Stimulated activated CD8-positive, alpha-beta memory T cell treated with anti-CD3 and anti-CD28 coated beads, Interleukin-12 subunit alpha, Interleukin-12 subunit beta, amount 100 ng/mL, for 24 hours (primary cell): ENCODE measurements around the gene TRUB2.
"Not testable (repeated sequence)": the region's sequence is repeated elsewhere in the genome, so short reads cannot be mapped to it uniquely, and the experiment has no call there.

Experiments
- DNase-seq: peaks from one replicate; pipeline ENCODE4 v3.0.0-alpha.2; 2020; ENCODE audit errors: extremely low read depth

TRUB2 gene

DNA sequence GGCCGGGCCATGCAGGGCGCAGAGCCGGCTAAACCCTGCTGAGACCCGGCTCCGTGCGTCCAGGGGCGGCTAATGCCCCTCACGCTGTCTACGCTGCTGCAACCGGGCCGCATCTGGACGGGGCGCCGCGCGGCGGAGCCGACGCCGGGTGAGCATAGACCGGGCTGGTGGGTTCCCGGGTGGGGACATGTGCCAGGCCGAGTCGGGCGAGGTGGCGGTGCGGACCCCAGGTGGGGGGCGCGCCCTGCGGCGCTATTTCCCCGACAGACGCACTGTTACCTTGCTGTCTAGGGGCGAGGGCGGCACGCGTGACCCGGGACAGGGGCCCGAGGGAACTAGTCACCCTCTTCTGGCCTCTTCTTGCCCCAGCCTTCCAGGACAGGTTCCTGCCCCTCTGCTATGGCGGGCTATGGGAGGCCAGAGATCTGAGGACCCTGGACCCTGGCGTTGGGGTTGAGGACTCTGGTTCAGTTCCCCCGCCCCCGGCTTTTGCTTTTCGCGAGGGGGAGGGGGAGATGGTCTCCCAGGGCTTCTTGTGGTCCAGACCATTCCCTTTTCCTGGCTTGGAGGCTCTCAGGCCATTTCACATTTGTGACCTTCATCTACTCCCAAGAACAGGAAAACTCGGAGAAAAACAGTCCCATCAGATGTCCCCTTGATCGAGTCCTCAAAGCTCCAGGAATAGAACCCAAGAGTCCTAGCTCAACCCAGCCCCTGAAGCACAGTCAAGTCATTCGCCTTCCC is 18.6 kb upstream of the TRUB2 start:
- DNase-seq: no peak

DNA sequence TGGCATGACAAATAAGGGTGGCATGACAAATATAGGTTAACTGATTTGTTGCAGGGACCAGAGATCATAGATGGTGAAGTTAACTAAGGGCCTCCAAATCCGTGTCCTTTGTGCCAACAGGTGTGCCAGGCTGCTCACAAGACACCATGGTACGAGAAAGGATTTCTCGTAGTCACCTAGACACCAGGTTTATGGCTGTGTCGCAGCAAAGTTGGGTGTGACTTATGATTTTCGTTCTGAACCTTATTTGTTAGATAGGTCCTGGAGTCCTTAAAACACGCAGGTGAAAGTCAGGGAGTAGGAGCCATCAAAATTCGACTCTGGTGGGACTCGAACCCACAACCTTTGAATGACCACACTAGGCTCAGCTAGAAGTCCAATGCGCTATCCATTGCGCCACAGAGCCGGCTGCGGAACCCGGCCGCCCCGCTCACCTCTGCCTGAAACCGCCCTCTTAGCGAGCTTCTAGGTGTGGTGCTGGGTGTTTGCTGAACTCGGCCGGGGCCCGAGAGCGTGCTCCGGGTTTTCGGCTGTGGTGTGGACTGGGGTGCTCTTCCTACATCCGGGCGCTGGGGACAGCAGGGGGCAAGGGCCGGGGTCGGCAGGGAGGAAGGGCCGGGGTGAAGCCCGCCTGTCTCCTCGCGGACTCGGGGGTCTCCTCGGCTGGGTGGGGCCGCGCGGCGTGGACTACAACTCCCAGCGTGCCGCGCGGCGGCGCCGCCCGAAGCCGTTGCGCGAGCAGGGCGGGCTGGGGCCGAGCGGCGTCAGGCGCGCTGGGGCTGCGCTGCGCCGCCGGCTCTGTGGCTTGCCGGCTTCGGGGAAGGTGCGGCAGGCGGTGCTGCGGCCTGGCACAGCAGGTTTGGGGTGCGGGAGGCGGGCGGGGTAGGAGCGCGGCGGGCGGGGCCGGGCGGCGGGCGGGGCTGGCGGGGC is 17.8 kb upstream of the TRUB2 start, which contains the start of gene SLC27A4:
Gene SLC27A4, plus strand, starts transcription at position 767 of the 930 bp plus-strand sequence. CDS start 2,606 bp downstream, outside the sequence.
- peak; percentile 39 for DNase-seq

DNA sequence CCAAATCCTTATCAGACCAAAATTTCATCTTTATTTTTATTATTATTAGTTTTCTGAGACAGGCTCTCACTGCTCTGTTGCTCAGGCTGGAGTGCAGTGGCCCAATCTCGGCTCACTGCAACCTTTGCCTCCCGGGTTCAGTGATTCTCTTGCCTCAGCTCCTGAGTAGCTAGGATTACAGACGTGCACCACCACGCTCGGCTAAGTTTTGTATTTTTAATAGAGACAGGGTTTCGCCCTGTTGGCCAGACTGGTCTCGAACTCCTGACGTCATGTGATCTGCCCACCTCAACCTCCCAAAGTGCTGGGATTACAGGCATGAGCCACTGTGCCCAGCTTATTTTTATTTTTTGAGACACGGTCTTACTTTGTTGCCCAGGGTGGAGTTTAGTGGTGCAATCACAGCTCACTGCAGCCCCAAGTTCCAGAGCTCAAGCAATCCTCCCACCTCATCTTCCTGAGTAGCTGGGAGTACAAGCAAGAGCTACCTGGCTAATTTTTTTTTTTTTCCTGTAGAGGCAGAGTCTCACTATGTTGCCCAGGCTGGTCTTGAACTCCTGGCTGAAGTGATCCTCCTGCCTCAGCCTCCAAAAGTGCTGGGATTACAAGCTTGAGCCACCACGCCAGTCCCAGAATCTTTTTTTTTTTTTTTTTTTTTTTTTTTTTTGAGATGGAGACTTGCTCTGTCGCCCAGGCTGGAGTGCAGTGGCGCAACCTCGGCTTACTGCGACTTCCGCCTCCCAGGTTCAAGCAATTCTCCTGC is 16.8 kb upstream of the TRUB2 start:
- not testable (repeated sequence) for DNase-seq

DNA sequence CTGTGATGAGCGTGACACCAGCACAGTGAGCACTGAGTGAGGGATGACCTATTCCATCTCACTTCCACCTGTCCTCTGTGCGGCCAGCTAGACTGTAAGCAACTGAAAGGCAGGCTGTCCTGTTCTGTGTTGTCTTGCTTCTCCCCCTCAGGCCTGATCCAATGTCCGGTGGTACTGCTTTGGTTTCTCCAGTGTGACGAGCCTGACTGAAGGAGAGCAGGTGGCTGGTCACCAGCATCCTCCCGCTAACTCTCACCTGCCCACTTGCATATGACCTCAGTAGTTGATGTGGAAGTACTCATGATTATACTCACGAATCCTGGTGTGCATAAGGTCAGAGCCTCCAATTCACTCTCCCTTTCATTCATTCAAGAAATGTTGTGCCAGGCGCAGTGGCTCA is 15.7 kb upstream of the TRUB2 start:
- no peak for DNase-seq

DNA sequence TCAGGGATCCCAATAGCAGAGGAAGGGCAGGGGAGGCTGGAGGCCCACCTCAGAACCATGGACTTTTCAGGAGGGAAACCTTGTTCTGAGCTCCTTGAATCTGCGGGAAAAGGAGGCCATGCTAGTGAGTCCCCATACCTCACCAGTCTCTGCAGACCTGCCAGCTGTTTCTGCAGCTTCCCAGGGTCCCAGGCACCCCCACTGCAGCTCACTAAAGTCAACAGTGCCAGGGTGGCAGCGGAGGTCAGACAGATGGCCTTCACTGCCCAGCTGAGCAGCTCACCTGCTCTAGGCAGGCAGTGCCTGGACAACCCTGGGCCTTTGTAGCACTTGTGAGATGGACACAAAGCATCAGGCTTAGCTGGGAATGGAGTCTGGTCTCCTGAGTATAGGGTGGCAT is 13.7 kb upstream of the TRUB2 start:
- DNase-seq: no peak

DNA sequence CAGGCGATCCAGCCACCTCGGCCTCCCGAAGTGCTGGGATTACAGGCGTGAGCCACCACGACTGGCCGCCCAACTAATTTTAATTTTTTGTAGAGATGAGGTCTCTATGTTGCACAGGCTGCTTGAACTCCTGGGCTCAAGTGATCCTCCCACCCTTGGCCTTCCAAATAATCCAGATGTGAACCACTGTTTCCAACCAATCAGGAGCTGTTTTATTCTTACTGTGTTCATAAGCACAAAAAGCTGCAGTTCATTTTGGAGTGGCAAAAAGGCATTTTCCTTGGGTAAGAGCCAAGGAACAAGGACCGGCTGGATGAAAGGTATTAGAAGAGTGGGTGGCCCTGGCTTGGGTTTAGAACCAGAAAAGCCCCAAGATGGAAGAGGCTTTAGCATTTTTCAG is 12.9 kb upstream of the TRUB2 start:
- no peak for DNase-seq

DNA sequence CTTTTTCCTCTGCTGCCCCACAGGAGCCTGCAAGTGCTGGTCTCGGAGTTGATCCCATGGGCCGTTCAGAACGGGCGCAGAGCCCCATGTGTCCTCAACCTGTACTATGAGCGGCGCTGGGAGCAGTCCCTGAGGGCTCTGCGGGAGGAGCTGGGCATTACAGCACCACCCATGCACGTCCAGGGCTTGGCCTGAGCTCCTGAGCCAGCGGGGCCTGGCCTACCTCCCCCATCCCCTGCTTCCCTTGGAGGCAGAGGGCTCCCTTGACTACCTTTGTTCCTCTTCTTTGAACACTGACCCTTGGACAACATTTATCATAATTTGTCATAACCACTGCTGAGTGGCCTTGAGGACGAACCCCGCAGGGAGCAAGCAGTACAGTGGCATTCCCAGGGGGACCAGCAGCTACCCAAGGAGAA is 11.2 kb upstream of the TRUB2 start:
- DNase-seq: no peak

DNA sequence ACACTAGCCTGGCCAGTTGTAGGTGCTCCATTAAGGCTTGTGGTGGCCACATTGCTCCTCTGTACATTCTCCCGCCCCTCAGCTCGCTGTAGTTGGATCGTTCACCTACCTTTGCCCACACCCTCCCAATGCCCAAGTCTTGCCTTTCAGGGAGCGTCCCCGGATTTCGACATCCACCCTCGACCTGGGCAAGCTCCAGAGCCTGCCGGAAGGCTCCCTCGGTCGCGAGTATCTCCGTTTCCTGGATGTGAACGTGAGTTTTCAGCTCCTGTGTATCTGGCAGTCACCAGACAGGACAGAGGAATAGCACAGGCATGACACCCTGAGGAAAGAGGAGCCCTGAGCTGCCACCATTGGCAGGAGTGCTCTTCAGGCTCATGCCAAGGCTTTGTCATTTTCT is 3.4 kb upstream of the TRUB2 start:
- no peak for DNase-seq

DNA sequence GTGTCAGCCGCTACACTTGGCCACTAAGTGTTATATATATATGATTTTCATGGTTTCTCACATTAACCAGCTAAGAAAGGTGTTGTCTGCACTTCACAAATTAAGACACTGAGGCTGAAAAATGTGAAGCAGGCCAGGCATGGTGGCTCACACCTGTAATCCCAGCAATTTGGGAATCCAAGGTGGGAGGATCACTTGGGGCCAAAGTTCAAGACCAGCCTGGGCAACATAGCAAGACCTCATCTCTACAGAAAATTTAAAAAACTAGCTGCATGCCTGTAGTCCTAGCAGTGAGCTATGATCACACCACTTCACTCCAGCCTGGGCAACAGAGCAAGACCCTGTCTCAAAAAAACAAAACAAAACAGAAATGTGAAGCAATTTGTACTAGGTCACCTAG is 2.2 kb upstream of the TRUB2 start:
- DNase-seq: no peak

DNA sequence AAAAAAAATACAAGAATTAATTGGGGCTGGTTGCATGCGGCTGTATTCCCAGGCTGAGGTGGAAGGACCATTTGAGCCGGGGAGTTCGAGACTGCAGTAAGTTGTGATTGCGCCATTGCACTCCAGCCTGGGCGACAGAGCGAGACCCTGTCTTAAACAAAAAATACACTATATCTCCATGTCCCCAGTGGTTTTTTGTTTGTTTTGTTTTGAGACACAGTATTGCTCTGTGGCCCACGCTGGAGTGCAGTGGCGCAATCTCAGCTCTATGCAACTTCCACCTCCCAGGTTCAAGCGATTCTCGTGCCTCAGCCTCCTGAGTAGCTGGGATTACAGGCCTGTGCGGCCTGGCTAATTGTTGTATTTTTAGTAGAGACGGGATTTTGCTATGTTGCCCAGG is 1.5 kb upstream of the TRUB2 start:
- no peak for DNase-seq

DNA sequence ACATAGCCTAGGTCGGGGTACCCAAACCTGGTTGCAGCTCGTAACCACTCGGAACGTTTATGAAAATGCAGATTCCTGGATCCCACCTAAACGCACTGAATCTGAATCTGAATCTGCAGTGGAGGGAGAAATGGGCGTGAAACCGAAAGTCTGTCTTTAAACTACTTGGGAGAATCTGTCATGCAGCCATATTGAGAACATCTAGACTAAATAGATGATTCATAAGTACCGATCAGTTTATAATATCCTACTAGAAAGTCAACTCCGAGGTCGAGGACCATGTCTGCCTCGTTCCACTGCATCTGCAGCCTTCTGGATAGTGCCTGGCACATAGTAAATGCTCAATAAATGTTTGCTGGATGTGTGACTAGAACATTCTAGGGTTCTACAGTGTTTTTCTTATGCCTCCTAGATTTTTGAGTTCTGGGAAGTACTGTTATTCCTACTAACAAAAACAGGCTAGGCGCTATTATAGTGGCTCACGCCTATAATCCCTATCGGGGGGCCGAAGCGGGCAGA is 1.0 kb upstream of the TRUB2 start:
- DNase-seq: no peak

DNA sequence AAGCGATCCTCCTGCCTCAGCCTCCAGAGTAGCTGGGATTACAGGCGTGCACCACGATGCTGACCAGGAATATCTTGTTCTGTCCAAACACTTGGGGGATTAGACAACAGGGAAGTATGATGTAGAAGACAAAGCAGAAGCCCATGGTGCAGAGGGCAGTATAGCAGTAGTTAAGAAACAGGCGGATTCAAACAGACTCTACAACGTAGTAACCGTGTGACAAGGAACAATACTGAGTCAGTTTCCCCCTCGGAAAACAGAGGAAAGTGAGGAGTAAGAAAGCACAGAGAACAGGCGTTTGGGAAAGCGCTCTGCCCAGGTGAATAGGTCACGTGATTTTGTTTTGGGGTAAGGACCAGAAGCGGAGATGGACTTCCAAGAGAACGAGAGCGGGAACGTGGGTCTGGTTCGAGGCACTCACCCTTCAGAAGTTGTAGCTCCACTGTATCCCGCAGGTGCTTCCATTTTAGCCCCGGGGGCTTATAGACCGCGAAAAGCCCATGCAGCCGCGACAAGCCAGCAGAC is 306 bp downstream of the TRUB2 start:
- no peak for DNase-seq

DNA sequence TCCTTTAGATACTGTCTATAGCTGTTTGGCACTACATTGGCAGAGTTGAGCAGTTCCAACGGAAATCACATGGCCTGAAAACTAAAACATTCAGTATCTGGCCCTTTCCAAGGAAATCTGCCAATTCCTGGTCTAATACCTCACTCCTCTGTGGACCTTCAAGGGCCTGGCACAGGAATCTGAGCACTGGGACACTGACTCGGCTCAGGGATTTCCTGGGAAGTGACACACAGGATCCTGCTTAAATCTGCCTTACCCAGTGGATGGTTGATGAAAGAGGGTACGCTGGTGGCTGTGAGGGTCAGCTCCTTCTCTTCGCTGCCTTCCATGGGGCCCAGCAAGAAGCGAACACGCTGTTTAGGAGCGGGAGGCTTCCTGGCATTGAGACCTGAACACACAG is 904 bp downstream of the TRUB2 start:
- DNase-seq: no peak

DNA sequence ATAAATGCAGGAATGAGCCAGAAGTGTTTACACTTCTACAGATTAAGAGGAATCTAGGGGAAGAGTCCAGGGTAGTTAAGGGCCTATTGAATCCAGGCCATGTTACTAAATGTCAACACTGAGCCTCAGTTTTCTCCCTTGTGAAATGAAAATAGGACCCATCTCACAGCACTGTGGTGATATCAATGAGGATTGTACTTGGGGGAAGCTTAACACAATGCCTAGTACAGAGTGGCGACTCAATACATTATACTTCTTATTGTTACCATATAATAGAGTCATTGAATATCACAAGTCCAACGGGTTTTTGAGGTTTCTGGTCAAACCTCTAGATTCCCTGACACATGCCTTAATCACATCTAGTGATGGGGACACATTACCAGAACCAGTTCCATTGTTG is 4.6 kb downstream of the TRUB2 start:
- no peak for DNase-seq

DNA sequence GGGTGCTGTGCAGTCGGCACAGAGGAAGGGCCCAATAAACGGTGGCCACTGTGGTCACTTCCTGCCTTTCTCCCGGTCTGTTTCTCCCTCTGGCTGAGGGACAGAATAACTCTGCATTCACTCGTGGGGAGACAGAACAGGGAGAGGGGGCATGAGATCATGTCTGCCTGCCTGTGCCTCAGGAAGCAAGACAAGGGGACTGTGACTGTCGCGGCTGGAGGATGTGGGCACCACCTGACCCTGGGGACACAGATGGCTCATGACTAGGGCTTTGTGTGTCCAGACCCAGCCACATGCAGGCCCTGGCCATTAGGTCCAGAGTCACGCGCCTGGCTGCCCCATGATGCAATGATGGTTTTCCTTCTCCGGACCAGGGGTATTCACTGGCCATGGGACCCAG is 5.8 kb downstream of the TRUB2 start:
- no peak for DNase-seq

DNA sequence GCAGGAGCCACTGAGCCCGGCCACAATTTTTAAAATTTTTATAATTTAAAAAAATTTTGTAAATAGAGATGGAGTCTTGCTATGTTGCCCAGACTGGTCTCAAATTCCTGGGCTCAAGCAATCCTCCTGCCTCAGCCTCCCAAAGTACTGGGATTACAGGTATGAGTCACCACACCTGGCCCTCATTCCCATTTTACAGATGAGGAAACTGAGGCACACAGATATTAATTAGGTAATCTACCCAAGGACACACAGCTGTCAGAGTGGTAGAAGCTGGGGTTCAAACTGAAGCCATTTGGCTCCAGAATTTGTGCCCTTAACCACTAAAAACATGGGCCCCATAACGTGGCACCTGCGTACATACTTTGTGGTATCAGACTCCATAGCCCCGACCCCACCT is 7.5 kb downstream of the TRUB2 start:
- DNase-seq: no peak

DNA sequence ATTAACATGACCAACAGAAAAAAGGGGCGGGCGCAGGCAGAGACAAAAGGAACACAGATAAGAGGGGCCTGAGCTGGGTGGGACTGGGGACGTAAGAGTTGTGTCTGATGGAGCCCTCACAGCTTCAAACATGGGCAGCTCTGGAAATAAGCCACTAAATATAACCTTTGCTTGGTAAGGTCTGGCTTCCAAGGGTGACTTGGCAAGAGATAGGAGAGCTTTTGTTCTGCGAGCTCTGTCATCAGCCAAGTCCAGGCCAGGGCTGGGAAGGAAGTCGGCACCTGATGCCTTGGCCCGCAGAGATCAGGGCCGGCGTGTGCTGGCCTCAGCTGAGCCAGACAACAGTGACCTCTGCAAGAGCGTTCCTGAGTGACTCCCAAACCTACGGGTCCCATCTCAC is 11.8 kb downstream of the TRUB2 start:
- no peak for DNase-seq

DNA sequence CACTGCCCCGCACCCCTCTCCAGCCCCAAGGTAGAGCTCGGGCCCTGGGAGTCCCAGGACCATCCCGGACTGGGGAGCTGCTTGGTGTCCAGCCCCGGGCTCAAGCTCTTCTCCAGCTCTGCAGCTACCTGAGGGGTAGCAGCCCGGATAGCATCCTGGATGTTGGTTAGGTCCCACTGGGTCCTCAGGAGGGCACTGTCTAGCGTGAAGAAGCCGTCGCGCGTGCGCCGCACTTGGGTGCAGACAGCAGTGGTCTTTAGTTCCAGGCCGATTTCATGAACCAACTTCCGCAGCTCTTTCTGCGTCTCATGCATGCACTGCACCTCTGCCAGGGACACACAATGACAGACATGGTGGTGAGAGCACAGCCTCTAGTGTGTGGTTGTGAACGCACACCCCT is 12.7 kb downstream of the TRUB2 start:
- no peak for DNase-seq

DNA sequence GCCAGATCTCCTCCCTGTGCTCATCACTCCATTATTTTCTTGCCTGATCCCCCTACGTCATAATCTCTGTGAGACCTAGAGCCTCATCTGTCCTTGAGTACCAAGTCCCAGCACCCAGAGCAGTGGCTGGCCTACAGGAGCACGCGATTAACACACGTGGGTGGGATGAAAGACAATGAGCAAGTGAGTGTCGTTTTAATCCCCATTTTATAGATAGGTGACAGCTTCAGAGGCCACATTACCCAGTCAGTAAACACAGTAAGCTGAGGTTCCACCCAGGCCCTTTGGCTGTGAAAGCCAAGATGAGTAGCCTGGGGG is 17.3 kb downstream of the TRUB2 start:
- DNase-seq: no peak

DNA sequence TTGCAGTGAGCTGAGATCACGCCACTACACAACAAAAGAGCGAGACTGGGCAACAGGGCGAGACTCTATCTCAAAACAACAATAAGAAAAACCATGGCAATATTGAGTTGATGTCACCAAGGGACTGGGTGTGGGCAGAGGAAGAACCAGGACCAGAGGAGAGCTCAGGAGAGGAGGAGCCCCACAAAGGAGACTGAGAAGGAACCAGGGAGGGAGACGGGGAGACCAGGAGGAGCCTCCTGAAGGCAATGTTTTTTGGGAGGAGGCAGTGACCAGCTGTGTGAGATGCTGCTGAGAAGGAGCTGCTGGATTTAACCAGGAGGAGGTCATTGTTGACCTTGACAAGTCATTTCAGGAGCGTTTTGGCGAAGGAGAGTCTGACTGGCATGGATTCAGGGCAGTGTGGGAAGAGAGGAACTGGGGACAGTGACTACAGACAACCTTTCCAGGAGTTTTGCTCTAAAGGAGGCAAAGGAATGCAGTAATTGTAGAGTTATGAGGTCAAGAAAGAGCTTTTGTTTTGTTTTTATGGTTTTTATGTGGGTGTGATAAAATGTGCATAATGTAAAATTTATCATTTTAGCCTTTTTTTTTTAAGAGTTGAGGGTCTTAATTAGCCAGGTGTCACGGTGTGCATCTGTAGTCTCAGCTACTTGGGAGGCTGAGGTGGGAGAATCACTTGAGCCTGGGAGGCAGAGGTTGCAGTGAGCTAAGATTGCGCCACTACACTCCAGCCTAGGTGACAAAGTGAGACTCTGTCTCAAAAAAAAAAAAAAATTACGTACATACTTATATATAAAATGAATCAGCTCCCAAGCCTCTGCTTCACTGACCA is 17.9 kb downstream of the TRUB2 start:
- no peak for DNase-seq
